ENCODE results near the gene OR5AK2.
"Not testable (repeated sequence)": the region's sequence is repeated elsewhere in the genome, so short reads cannot be mapped to it uniquely, and the experiment has no call there.

Gene OR5AK2

DNA sequence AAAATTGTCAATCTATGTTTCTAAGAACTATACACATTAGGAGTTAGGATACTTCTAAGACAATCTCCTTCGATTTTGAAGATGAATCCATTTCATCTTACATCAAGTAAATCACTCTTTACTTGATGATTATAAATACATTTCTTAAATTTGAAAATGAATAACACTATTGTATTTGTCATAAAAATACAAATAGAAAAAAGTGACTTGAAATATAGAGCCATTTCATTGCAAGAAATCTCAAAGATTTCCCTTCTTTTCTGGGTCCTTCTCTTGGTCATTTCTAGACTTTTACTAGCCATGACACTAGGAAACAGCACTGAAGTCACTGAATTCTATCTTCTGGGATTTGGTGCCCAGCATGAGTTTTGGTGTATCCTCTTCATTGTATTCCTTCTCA is at the start of gene OR5AK2:
Gene OR5AK2 (plus strand): TSS at position 301 of the 400 bp plus-strand sequence. CDS start 0 bp downstream, at position 301.
- no peak for DNase-seq (ENCODE audit: low read depth)

GRCh38 chr11:56945526-56945925 is 43.2 kb upstream of the OR5AK2 start:
- DNase-seq (ENCODE audit: low read depth), result not testable (repeated sequence)

GRCh38 chr11:56948991-56949515 is 39.7 kb upstream of the OR5AK2 start:
- DNase-seq (ENCODE audit: low read depth), result no peak

- no peak for DNase-seq (ENCODE audit: low read depth)
These were observed 38.2 kb upstream of the OR5AK2 start for GRCh38 chr11:56950510-56950909.

DNA sequence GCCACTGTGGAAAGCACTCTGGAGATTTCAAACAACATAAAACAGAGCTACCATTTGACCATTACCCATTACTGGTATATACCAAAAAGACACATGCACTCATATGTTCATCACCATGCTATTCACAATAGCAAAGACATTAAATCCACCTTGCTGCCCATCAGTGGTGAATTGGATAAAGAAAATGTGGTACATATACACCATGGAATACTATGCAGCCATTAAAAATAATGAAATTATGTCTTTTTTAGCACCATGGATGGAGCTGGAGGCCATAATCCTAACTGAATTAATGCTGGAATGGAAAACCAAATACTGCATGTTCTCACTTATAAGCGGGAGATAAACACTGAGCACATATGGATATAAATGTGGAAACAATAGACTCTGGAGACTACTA is 34.8 kb upstream of the OR5AK2 start:
- DNase-seq (ENCODE audit: low read depth), result not testable (repeated sequence)

DNA sequence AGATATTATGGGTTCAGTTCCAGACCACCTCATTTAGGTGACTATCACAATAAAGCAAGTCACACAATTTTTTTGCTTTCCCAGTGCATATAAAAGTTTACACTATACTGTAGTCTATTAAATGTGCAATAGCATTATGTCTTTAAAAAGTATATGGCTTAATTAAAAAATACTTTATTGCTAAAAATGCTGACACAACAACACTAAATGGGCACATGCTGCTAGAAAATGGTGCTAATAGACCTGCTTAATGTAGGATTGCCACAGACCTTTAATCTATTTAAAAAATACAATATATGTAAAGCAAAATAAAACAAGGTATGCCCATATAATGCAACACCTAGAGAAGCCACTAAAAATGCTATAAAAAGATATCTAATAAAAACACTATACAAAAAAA is 27.1 kb upstream of the OR5AK2 start:
- DNase-seq (ENCODE audit: low read depth), result no peak

GRCh38 chr11:56967726-56968125 is 21.0 kb upstream of the OR5AK2 start:
- DNase-seq (ENCODE audit: low read depth), result no peak

DNA sequence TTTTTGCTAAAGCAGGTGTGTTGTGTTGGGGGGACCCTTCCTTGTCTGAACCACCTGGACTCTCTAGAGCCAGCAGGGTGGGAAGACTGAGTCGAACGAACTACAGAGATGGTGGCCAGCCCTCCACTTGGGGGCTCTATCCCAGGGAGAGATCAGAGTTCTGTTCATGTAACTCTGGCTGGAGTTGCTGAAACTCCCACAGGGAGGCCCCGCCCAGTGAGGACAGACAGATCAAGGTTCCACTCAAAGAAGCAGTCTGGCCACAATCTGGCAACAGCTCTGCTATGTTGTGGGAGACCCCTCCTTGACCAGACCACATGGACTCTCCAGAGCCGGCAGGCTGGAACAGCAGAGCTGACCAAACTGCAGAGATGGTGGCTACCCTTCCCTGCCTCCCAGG is 20.2 kb upstream of the OR5AK2 start:
- DNase-seq (ENCODE audit: low read depth), result no peak

DNA sequence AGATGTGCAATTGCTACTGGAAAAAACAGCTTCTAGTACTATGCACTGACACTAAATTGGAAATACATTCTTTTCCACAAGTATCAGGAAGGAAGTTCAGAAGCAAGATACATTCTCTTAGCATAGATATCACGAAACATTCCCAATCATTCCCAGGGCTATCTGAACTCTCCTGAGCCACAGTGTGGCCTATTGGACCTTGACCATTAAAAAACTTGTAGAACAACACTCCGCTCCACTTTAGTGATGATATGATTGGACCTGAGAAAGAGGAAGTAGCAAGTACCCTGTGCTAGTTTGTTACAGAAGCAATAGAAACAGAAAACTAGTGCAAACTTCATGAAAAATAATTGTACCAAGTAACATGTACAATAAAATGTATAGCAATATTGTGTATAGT is 11.4 kb upstream of the OR5AK2 start:
- no peak for DNase-seq (ENCODE audit: low read depth)

- no peak for DNase-seq (ENCODE audit: low read depth)
These were observed 2.0 kb downstream of the OR5AK2 start for GRCh38 chr11:56990702-56991101.

DNA sequence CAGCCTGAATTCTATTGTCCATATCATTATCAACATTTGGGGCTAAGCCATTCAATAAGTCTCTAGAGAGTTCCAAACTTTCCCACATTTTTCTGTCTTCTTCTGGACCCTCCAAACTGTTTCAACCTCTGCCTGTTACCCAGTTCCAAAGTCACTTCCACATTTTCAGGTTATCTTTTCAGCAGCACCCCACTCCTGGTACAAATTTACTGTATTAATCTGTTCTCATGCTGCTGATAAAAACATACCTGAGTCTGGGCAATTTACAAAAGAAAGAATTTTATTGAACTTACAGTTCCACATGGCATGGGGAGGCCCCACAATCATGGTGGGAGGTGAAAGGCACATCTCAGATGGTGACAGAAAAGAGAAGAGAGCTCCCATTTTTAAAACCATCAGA is 5.8 kb downstream of the OR5AK2 start:
- DNase-seq (ENCODE audit: low read depth), result no peak

DNA sequence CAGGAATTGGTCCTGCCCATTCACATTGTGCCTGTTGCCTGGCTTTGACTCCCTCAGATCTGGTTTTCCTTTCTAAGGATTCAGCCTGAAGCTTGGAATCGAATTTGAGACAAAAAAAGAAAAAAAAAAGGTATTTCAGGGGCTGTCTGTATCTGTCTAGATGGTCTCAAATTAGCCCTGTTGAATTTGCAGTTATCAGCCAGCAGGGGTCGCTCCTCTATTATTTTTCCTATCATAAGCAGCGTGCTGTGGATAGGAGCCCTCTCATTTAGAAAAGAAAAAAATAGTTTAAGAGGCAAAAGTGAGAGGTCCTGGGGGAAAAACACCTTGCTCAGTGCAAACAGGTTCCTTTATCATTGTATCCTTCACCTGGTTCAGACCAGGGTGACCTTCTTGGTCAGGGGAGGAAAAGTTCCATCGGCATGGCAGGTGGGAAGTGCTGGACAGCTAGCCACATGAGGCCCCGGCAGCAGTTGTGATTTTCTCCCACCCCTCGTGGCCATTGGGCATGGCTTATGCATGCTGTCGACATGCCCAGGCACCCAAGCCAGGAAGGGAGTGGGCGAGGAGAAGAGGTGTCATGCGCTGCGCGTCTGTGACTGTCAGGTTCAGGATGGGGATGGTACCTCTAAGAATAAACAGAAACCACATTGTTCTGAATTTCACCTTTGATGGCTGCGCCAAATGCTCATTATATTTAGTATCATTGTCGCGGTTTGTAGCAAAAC is 13.1 kb downstream of the OR5AK2 start:
- DNase-seq (ENCODE audit: low read depth), result no peak

DNA sequence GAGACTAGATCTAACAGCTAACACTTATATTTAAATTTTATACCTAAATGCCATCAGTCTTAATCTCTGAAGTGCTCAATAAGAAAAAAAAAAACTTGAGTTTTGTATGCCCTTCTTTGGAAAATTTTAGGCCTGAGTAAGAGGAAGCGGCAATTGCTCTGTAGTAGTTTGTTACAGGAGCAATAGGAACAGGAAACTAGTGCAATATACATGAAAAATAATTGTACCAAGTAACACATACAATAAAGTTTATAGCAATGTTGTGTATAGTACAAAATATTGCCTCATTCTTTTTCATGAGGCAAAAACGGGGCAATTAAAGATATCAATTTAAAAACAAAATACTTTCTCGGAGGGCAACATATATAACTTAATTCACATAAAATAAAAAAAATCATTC is 19.7 kb downstream of the OR5AK2 start:
- no peak for DNase-seq (ENCODE audit: low read depth)

- no peak for DNase-seq (ENCODE audit: low read depth)
These were observed 27.0 kb downstream of the OR5AK2 start for GRCh38 chr11:57015679-57016078.

DNA sequence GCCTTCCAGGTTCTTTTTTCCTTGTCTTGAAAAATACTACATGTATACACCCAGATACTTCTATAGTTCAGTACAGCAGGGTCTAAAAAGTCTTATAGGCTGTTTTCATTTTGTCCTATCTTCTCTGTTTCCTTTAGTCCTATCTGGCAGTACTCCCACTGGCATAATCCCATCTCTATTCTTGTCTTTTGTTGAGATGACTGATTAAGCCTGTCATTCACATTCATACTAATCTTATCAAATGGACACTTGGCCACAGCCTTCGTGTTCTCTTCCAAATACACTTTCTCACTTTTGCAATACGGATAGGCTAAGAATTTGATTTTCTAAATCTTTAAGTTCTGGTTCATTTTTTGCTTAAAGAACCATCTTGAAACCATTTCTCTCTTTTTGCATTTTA is 42.8 kb downstream of the OR5AK2 start:
- no peak for DNase-seq (ENCODE audit: low read depth)

All from activated gamma-delta T cell treated with anti-CD3 and anti-CD28 coated beads, Interleukin-2, amount 50 U/mL, for 16 hours (primary cell).